Thoracic aorta (tissue), 2 donors: Measurements from ENCODE around the gene ABHD2. TPM values are rescaled to one million over a fixed set of nuclear protein-coding genes. Genes with fewer than 3 reads are reported as not detected.

Experiments
- ATAC-seq: fragments of 150-250 bp; one replicate; pipeline ENCODE4 v1.8.0; 2017; ENCODE audit warnings: low read depth; ENCODE audit not compliant: insufficient number of reproducible peaks, low FRiP score
- DNase-seq: peaks from one replicate; pipeline ENCODE4 v3.0.0-alpha.2; 2020; ENCODE audit warnings: low spot score
- H3K27ac ChIP-seq, 2 donors: fragments of 200-600 bp; sonication (generic); 1 replicate in 1 of 2; 2 replicates in 1 of 2; pipeline ENCODE4 v1.5.1; 2016; ENCODE audit warnings: mild to moderate bottlenecking in 2 of 2, moderate library complexity in 2 of 2
- H3K27me3 ChIP-seq: fragments of 200-600 bp; sonication (generic); replicated peaks from 2 replicates; pipeline ENCODE4 v1.6.0; 2016; ENCODE audit warnings: mild to moderate bottlenecking; ENCODE audit not compliant: insufficient read depth
- H3K36me3 ChIP-seq: fragments of 200-600 bp; sonication (generic); one replicate; pipeline ENCODE4 v1.5.1; 2016
- H3K4me1 ChIP-seq, 2 donors: fragments of 200-600 bp; sonication (generic); 1 replicate in 1 of 2; 2 replicates in 1 of 2; pipeline versions ENCODE4 v1.5.1 to v1.6.0; 2016; ENCODE audit warnings: low read depth in 2 of 2, mild to moderate bottlenecking in 1 of 2; ENCODE audit not compliant: control insufficient read depth in 1 of 2
- H3K4me3 ChIP-seq: fragments of 200-600 bp; sonication (generic); 2 replicates; pipeline ENCODE4 v1.5.1; 2016; ENCODE audit warnings: mild to moderate bottlenecking
- H3K9me3 ChIP-seq: fragments of 200-600 bp; sonication (generic); 2 replicates; pipeline ENCODE4 v1.5.1; 2016
- CTCF ChIP-seq: fragments of 200-600 bp; sonication (generic); IDR thresholded peaks from one replicate; pipeline ENCODE4 v1.5.1; 2019; ENCODE audit warnings: antibody characterized with exemption
- total RNA-seq, 2 donors: library from RNA; depleted of rRNA; stranded (reverse); fragments of >200 nt; gene quantifications; one replicate each; pipeline versions ENCODE4 v1.1.0 to v1.2.3, GENCODE V29; 2016

ABHD2 gene
- total RNA-seq, 2 donors from 2014 or later = 177 to 283 TPM

DNA sequence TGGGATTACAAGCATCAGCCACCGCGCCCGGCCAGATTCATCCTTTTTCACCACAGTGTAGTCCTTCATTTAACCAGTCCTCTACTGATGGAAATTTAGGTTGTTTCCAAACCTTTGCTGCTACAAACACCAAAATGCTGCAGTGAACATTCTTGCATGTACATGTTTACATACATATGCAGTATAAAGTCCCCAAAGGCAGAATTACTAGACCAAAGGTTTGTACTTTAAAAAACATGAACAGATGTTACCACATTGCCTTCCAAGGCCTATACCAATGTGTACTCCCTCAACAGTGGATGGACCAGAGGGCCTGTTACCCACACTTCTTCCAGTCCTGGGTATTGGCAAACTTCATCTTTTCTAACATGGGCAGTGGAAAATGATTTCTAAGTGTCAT lies 82.1 kb downstream of the ABHD2 start:
- TF ChIP-seq CTCF = no peak
- Histone ChIP-seq H3K27me3 (no peaks in the 10 kb centered on the region), H3K4me3 (no peak overlapping the region), H3K9me3 (no peaks in the 10 kb centered on the region), H3K36me3 (peaks cover 2% of the 10 kb centered on the region), H3K27ac (peak overlapping the region; percentile 16 to 86), H3K4me1 (peaks cover 38 to 73% of the 10 kb centered on the region in 2 donors)
- DNase-seq (no peak), ATAC-seq (no peak)

DNA sequence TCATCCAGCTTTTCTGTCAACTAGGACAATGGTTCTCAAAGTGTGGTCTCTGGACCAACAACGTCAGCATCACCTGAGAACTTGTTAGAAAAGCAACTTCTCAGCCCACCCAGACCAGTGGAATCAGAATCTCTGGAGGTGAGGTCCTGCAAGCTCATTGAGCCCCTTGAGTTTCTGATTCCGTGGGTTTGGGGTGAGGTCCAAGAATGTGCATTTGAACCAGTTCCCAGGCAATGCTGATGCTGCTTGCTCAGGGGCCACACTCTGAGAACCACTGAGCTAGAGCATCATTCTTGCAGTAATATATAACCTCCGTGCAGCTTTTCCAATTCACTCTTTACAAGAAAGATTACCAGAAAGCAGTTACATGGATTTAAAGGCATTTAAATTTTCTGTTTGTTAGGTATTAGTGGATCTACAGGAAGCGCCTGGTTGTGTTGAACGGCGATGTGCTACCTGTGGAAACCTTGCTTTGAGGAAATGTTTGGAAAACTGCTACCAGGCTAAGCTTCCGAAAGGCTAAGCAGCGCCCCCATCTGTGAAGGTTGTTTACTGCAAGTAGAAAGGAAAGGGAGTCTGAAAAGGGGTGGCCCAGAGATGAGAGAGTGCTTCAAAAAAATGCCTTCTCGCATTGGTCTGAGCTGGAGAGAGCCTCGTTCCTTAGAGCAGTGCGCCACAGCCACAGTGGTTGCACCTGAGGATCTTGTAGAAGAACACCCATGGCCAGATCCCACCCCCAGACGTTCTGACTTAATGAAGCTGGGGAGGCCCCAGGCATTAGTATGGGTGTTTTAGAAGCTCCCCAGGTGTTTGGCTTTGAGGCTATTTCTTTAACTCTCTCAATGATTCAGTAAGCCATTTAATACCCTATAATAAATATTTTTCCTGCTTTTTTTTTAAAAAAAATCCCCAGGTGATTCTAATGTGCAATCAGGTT lies 83.1 kb downstream of the ABHD2 start:
- ATAC-seq (no peak), DNase-seq (no peak)
- no peaks in the 10 kb centered on the region for H3K9me3 ChIP-seq
- H3K4me3 ChIP-seq = no peak overlapping the region
- peaks cover 28 to 69% of the 10 kb centered on the region in 2 donors for H3K4me1 ChIP-seq
- H3K36me3 ChIP-seq = peaks cover 12% of the 10 kb centered on the region
- H3K27me3 ChIP-seq = no peaks in the 10 kb centered on the region
- H3K27ac ChIP-seq = no peak overlapping the region
- TF ChIP-seq CTCF = peak; percentile 55

DNA sequence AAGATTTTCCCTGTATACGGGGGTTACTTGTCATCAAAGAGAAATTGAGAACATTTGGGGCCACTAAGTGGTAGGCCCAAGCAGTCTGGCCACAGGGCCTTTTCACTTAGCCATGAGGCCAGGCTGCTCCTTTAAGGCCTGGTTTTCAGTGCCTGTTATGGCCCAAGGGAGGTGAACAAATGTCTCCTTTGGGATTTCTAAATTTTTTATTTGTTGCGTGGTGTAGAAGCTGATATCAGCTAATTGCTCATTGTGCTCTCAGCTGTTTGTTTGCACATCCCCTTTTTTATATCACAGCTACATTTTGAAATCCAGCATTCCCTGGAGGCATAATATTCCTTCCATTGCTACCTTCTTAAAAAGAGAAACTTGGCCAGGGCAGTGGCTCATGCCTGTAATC lies 84.7 kb downstream of the ABHD2 start:
- no peaks in the 10 kb centered on the region for H3K9me3 ChIP-seq
- H3K4me1 ChIP-seq = peaks cover 15 to 62% of the 10 kb centered on the region in 2 donors
- no peak overlapping the region for H3K4me3 ChIP-seq
- no peak for DNase-seq
- ATAC-seq = no peak
- peak overlapping the region; percentile 14 to 46 for H3K27ac ChIP-seq
- H3K27me3 ChIP-seq = no peaks in the 10 kb centered on the region
- TF ChIP-seq CTCF = no peak
- peaks cover 21% of the 10 kb centered on the region for H3K36me3 ChIP-seq

DNA sequence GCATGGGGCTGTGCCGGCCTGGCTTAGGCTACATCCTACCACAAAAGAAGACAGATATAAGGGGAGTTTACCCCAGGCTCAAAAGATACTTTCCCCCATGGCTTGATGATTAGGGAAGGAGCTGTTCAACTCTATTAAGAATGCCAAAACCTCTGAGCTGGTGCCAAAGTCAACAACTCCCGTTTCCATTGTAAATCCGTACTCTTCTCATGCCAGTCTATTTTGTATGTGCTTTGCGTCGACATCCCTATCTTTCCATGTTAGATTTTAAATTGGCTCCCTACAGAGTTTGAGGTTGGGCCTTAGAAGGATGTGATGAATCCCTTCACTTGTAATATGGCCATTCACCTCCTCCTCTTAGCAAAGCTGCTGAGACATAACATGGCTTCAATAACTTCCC lies 86.2 kb downstream of the ABHD2 start:
- ATAC-seq = no peak
- Histone ChIP-seq H3K9me3 (no peaks in the 10 kb centered on the region), H3K4me3 (no peak overlapping the region), H3K27ac (peak overlapping the region; percentile 46), H3K36me3 (peaks cover 32% of the 10 kb centered on the region), H3K4me1 (peaks cover 6 to 53% of the 10 kb centered on the region in 2 donors), H3K27me3 (no peaks in the 10 kb centered on the region)
- DNase-seq = no peak
- no peak for TF ChIP-seq CTCF

- no peak for DNase-seq
- Histone ChIP-seq H3K4me1 (peaks cover 6 to 49% of the 10 kb centered on the region in 2 donors), H3K9me3 (no peaks in the 10 kb centered on the region), H3K36me3 (peaks cover 32% of the 10 kb centered on the region), H3K27me3 (no peaks in the 10 kb centered on the region), H3K4me3 (no peak overlapping the region), H3K27ac (peak overlapping the region; percentile 16 to 46)
- no peak for ATAC-seq
- TF ChIP-seq CTCF = no peak
Observed at GRCh38 chr15:89175617-89176191, 87.4 kb downstream of the ABHD2 start.
